Measurements from ENCODE around the gene RSPH10B2. TPM values are rescaled to one million over a fixed set of nuclear protein-coding genes. Genes with fewer than 3 reads are reported as not detected.
A peak's percentile ranks its signal among the peaks of the same experiment; 100 is the strongest.
"Not testable (repeated sequence)": the region's sequence is repeated elsewhere in the genome, so short reads cannot be mapped to it uniquely, and the experiment has no call there.

RSPH10B2 gene
- total RNA-seq: not detected

DNA sequence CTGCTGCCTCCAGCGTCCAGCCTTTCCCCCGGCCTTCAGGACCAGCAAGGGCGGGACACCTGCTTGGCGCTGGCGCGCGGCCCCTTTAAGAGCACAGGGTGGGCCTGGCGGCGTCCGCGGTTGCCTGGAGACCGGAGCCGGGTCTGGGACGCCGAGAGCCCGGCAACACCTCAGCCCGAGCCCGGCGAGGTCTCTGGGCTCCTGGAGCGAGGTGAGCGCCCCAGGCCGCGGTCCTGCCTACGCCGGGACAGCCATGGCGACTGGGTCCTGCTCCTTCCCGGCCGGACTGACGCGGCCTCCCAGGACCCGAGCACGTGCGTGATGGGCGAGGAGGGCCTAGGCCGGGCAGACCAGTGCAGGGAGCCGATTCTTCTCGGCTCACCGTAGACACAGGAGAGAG is at the start of gene RSPH10B2:
Gene RSPH10B2 (plus strand): TSS at position 140 of the 400 bp plus-strand sequence. CDS start 3,575 bp downstream, outside the sequence.
- not testable (repeated sequence) for DNase-seq (ENCODE audit: low spot score)

DNA sequence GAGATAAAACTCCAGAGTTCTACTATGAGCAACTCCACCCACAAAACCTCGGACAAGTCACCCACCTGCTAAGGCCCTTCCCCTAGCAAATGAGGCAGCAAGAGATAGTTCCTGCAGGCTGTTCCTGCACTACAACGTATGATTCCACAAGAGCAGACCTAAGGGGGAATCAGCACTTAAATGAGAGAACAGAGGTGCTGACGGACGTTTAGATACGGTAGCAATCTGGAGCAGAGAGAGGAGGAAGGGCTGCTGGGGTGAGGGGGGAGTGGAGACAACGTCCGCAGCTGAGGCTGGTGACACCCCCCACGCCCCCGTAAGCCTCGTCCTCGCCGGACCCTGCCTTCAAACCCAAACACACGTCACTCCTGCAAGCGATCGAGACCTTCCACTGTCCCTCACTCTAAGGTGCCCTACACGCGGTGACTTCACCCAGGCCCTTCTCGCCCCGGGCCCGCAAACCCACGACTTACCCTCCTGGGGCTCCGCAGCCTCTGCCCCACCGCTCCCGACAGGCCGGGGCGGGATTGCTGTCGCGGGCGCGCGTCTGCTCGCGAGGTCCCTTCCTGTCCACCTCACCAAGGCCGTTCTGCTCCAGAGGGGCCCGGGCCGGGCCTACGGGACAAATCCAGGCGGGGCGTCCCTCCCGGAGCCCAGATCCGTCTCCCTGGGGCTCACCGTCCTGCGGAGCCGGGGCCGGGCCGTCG is 47.8 kb upstream of the RSPH10B2 start:
- DNase-seq (ENCODE audit: low spot score): peak; percentile 48

DNA sequence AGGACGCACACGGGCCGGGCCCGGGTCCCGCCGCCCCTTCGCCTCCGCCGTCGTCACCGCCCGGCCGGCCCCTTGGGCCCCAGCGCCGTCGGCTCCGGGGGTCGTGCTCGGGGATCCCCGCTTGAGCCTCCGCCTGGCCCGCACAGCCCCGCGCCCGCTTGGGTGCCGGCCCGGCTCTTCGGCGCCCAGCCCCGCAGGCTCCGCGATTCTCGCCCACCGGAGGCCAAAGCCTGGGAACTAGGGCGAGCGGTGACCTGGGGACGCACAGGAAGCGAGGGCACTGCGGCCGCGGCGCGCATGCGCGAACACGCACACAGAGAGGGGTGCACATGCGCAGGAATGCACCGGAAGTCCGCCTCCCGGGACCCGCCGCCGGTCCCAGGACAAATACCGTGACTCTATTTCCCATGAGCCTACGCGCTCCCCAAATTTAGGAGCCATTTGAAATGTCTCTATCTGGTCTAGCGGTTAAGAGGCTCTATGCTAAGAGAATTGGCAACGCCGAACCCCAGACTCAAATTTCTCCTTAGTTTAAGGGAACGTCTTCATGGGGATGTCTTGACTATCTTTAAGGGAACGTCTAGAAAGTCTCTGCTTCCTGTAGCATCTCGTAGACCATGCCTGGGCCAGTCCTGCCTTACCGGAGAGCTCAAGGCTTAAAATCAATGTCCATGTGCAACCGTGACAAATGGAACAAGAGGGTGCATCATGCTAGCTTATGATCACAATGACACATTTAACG is 47.1 kb upstream of the RSPH10B2 start, which contains the start of gene ZNF12:
Gene ZNF12 (minus strand): TSS at position 282 of the 742 bp plus-strand sequence. CDS start 1,774 bp downstream, outside the sequence.
- DNase-seq (ENCODE audit: low spot score): peak; percentile 97

DNA sequence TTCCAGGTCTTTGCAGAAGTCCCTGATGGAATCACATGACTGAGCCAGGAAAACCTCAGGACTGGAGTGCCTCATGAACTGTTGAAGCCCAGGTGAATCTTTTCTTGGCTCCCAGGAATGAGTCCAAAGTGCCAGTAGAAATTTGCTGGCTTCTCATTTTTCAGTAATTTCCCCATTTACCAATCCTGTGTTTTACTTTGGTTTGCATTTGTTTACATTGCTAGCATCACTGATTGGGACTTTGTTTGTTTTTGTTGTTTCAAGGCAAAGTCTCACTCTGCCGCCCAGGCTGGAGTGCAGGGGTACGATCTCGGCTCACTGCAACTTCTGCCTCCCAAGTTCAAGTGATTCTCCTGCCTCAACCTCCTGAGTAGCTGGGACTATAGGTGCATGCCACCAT is 45.6 kb upstream of the RSPH10B2 start:
- no peak for DNase-seq (ENCODE audit: low spot score)

DNA sequence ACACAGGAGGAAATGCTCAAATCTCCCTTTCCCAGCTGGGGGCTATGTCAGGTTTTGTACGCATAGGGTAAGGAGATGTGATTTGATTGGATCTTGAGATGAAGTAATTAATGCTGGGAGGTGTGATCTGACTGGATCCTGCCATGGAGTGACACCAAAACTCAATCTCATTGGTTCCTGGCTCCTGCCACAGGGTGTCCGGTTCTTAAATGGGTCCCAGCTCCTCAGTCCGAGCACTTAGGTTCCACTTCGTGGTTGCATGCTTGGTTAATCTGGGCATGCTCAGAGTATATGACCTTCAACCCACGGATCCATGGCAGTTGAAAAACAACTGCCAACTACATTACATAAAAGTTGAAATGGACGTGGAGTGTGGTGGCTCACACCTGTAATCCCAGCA is 44.1 kb upstream of the RSPH10B2 start:
- DNase-seq (ENCODE audit: low spot score): no peak

DNA sequence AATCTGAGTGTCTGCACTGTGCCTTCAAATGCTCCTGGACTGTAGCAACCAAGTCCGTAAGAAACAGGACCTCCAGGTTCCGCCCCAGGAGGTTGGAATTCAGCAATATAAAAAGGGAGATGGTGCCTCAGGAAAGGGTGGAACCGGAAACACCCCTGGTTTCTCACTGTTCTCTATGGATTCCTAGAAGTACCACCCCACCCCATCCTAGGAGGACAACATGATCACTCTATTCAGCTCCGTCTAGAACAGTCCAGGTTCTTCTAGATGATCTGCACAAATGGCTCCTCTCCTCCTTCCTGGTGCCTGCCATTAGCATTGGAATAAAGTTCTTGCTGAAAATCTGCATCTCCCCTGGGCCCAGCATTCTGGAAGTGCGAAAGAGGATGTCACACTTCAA is 39.5 kb upstream of the RSPH10B2 start:
- DNase-seq (ENCODE audit: low spot score): no peak

DNA sequence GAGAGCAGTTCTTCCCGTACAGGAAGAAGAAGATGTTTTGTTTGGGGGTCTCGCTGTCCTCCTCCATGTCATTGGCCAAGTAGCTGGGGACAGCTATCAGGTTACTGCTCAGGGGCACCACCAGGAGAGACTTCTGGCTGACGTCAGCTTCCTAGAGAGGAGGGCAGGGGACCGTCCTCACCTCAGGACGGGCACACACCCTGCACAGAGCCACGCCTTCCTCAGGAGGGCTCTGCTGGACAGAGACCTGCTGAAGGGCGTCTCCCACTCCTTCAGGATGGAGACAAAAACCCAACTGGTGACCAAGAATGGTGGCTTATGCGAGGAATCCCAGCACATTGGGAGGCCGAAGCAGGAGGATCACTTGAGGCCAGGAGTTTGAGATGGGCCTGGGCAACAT is 38.0 kb upstream of the RSPH10B2 start:
- not testable (repeated sequence) for DNase-seq (ENCODE audit: low spot score)

DNA sequence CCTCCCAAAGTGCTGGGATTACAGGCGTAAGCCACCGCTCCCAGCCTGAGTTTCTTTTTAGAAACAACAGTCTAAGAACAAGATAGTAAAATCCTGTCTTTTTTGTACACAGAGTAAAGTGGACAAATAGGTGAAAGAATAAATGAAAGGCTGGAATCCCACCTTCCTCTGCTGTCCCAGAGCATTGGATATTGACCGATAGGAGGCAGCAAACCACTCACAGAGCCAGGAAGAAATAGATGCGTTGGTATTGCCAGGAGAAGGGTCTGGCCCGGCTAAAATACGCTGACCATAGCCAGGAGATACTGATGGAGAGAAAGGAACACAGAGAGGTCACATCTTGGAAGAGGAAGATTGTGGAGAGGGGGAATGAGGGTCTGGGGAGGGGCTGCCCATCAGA is 35.8 kb upstream of the RSPH10B2 start:
- no peak for DNase-seq (ENCODE audit: low spot score)

DNA sequence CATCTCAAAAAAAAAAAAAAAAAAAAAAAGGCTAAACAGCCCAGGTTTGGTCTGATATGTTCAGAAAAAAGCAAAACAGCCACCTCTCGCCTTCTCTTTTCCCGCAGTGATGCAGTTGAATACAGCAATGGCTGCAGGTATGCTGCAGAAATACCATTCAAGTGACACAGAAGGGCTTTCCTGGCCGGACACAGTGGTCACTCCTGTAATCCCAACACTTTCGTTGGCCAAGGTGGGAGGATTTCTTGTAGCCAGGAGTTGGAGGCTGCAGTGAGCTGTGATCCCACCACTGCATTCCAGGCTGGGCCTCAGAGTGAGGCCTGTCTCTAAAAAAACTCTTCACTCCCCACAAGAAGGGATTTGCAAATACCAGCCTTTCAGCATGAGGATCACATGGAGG is 29.6 kb upstream of the RSPH10B2 start:
- DNase-seq (ENCODE audit: low spot score): not testable (repeated sequence)

DNA sequence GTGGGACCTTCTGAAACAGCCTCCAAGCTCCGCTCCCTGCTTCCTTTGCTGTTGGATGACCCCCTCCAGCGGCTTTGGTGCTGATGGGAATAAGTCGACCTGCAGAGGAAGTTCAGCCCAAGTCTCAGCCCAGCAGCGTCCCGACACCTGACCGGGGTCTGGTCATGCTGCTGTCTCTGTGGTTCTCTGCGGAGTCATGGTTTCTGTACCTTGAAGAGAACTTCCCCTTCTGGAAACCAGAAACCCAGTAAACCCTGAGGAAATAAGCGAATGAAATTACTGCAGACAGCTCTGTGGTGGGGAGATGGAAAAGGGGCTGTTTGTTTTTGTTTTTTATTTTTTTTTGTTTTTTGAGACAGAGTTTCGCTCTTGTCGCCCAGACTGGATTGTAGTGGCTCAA is 28.9 kb upstream of the RSPH10B2 start:
- no peak for DNase-seq (ENCODE audit: low spot score)

DNA sequence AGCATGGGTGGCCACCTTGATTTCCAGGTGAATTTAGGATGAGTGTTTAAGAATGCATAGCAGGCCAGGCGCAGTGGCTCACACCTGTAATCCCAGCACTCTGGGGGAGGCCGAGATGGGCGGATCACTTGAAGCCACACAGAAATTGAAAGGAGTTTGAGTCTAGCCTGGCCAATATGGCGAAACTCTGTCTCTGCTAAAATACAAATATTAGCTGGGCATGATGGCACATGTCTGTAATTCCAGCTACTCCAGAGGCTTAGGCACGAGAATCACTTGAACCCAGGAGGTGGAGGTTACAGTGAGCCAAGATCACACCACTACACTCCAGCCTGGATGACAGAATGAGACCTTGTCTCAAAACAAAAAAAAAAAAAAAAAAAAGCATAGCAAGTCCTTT is 27.6 kb upstream of the RSPH10B2 start:
- DNase-seq (ENCODE audit: low spot score): not testable (repeated sequence)

DNA sequence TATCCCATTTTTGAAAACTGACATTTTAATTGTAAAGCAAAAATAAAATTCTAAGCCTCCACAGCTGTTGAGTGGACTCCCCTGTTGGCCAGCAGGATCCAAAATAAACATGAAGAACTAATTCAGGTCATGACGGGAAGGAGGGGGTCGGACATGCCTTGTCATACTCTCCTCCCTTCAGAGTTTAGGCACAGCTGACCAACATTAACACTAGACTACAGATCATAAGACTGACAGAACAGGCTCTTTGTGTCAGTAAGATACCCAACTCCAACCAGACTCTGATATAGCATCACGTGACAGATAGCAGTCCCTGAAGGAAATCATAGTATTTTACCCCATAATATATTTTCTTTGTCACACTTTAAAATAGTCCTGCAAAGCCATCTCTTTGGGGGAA is 26.2 kb upstream of the RSPH10B2 start:
- no peak for DNase-seq (ENCODE audit: low spot score)

DNA sequence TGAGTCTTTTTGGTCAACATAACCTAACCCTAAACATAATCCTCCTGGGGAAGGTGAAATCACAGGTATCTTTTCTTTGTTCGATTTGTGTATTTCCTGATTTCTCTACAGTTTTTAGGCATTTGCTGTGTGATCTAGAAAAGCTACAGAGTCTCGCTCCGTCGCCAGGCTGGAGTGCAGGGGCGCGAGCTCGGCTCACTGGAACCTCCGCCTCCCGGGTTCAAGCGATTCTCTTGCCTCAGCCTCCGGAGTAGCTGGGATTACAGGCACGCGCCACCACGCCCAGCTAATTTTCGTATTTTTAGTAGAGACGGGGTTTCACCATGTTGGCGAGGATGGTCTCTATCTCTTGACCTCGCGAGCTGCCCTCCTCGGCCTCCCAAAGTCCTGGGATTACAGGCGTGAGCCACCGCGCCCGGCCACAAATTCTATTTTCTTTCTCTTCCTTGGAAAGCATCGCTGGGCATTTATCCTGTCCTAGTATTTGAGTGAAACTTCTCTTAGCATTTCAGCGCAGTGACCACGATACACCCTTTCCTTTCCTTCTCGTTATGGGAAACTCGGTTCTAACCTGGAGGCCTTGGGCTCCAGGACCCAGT is 24.9 kb upstream of the RSPH10B2 start:
- not testable (repeated sequence) for DNase-seq (ENCODE audit: low spot score)

DNA sequence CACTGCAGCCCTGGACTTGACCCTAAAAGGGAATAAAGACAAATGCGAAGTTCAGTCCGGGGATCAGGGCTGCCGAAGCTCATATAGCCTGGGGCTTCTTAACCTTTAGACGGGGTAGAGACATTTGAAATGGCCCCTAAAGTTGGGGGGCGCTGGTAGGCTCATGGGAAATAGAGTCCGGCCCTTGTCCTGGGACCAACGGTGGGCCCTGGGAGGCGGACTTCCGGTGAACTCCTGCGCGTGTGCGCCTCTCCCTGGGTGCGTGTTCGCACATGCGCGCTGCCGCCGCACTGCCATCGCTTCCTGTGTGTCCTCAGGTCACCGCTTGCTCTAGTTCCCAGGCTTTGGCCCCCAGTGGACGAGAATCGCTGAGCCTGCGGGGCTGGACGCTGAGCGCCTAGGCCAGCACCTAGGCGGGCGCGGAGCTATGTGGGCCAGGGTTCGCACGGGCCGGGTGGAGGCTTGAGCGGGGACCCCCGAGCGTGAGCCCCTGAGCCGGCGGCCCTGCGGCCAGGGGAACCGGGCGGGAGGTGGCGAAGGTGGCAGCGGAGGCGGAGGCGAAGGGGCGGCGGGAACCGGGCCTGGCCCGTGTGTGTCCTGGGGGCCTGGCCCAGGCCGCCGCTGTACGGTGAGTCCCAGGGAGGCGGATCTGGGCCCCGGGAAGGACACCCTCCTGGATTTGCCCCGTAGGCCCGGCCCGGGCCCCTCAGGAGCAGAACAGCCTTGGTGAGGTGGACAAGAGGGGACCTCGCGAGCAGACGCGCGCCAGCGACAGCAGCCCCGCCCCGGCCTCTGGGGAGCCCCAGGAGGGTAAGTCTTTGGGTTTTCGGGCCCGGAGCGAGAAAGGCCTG is 24.2 kb upstream of the RSPH10B2 start:
- DNase-seq (ENCODE audit: low spot score): peak; percentile 95

DNA sequence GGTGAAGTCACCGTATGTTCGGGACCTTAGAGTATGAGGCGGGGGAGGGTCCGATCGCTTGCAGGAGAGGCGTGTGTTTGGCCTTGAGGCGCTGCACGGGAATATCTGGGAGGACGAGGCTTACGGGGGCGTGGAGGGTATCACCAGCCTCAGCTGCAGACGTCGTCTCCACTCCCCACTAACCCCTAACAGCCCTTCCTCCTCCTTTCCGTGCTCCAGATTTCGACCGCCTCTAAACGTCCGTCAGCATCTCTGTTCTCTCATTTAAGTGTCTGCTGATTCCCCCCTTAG is 23.6 kb upstream of the RSPH10B2 start:
- no peak for DNase-seq (ENCODE audit: low spot score)

DNA sequence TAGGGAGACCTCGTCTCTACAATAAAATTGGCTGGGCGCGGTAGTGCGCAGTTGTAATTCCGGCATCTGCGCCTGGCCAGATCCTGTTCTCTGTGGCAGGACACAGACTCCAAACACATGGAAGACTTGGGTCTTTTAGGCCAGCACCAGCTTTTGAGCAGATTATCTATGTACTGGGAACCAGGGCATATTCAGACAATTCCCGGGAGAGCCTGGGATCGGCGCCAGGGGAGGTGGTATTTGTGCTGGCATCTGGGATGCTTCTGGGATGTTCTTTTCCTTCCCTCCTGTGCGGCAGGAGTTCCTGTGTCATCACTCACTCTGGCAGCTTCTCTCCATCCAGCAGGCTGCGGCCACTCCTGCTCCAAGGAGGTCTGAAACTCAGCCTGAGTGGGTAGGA is 15.5 kb upstream of the RSPH10B2 start:
- DNase-seq (ENCODE audit: low spot score): not testable (repeated sequence)

DNA sequence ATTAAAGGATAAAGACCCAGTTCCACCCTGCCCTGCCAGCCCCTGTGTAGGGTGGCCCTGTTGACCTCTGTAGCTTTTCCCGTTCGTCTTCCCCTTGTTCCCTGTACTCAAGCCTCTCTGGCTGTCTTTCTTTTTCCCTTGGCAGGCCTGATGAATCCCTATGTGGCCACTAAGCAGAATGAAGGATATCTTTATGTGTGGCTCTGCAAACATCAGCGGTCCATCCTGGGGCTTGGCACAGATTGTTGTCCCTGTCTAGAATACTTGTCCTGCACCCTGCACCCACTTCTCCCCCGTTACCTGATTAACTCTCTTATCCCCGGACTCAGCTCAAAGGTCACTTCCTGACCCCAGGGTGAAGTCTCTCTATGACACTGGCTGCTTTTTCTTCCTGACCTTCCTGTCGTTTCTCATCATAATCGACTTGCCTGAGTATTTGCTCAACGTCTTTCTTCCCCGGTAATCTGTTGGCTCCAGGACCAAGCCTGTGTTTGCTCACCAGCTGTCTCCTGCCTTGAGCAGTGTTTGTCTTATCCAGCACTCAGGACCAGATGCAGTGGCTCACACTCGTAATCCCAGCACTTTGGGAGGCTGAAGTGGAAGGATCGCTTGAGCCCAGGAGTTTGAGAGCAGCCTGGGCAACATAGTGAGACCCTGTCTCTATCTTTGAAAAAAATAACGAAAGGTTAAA is 9.3 kb upstream of the RSPH10B2 start:
- not testable (repeated sequence) for DNase-seq (ENCODE audit: low spot score)

DNA sequence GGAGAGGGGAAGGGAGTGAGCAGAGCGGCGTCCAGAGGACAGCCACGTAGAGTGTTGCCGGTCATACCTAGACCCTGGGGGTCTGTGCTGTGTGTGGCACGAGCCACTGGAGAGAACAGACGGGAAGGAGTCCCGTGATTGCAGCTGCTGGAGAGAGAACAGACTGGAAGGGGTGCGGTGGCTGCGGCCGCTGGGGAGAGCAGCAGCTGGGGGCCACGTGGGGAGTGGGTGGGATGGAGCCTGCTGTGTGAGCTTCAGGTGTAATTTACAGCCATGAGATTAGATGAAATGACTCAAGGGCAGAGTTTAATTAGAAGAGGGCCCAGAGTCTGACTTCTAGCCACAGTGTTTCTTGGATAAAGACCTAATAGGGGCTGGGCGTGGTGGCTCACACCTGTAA is 4.6 kb upstream of the RSPH10B2 start:
- not testable (repeated sequence) for DNase-seq (ENCODE audit: low spot score)

DNA sequence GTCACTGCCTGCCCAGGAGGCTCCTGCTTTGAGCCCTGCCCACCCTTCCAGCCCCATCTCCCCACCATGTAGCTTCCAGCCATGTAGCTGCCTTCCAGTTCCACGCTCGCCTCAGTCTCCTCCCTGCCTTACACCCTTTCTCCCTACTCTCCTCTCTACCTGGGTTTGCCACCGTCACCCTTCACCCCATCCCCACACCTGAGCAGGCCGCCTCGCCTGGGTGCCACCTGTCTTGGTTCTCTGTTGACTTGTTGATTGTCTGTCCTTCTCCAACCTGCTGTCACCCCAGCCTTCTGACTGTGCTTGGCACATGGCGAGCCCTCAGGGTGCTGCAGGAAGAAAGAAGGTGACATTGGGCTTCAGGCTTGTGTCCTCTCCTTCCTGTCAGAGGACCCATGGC is 3.7 kb upstream of the RSPH10B2 start:
- DNase-seq (ENCODE audit: low spot score): not testable (repeated sequence)

DNA sequence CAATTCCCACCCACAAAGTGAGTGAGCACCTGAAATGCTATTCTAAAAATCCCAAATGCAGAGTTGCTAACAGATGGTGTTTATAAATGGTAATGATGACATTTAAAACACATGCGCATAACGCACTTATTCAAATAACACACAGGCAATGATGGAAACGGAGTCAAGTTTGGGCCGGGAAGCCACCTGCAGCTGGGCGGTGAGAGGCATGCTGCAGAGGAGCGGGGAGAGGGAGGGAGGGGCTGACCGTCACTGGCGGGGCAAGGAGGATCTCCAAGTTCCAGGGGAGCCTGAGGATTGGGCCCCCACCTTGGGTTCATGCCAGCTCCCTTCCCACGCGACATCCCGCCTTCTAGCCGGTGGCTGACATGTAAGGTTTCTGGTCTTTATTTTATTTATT is 7.3 kb downstream of the RSPH10B2 start:
- not testable (repeated sequence) for DNase-seq (ENCODE audit: low spot score)

DNA sequence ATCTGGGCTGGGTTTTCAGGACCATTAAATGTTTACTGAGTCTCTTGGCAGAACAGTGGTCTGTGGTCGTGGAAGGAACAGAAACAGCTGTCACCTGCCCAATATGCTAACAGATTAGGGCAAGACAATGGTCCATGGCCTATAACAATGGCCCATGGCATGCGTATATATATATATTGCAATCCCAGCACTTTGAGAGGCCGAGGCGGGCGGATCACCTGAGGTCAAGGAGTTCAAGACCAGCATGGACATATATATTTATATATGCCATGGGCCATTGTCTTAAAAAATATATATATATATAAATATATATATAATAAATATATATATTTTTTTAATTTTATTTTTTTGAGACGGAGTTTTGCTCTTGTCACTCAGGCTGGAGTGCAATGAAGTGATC is 27.7 kb downstream of the RSPH10B2 start:
- DNase-seq (ENCODE audit: low spot score): not testable (repeated sequence)

Data from ureter (tissue), 1 donor.